ENCODE results near the gene SAP30BP. TPM values are rescaled to one million over a fixed set of nuclear protein-coding genes. Genes with fewer than 3 reads are reported as not detected.
A peak's percentile ranks its signal among the peaks of the same experiment; 100 is the strongest.

SAP30BP gene
- total RNA-seq, 1 donor from 2014 or later, result 75.8 TPM

DNA sequence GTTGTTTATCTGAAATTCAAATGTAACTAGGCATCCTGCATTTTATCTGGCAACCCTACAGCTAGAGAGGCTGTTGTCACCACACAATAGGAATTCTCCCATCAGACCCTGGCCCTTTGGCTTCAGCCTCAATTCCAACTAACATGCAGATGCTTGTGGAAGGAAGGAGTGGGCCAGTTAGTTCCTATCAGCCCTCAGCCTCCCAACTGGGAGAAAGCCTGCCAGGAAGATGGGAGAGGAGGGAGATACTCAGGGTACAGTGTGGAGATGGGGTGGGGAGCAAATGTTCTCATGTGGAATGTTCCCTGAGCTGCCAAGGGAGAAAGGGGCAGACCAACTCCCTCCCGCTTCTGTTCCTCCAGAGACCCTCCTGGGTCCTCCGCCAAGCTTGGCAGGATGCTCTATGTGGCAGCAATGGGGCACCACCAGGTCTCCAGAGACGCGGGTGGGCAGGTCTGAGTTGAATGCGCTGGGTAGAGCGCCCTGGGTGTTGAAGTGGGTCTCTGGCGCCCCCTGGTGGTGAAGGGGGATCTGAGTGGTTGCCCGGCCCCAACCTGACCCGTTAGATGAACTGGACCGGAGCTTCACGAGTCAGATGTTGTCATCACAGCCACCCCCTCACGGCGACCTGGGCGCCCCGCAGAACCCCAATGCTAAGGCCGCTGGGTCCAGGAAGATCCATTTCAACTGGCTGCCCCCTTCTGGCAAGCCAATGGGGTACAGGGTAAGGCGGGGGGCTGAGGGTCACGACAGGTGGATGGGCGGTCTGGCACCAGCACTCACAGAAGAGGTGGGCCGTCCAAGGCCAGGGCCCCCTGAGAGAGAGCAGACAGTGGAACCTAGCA, 82.6 kb downstream of the SAP30BP start:
- H3K9ac ChIP-seq, result no peak overlapping the region
- Mint-ChIP-seq H3K36me3 (no peaks in the 10 kb centered on the region), H3K4me3 (no peak overlapping the region), H3K9me3 (no peaks in the 10 kb centered on the region), H3K4me1 (peaks cover 10% of the 10 kb centered on the region), H3K27me3 (ENCODE audit: insufficient read depth, low read depth) (peaks cover 13% of the 10 kb centered on the region), H3K27ac (peak overlapping the region; percentile 29)
- H3K4me1 ChIP-seq, result peaks cover 5% of the 10 kb centered on the region
- H3K36me3 ChIP-seq, result no peaks in the 10 kb centered on the region
- no peak overlapping the region for H3K4me3 ChIP-seq
- H3K9me3 ChIP-seq (ENCODE audit: low read depth), result no peaks in the 10 kb centered on the region
- peaks cover 28% of the 10 kb centered on the region for H3F3A ChIP-seq (ENCODE audit: low read depth)
- H3K79me2 ChIP-seq (ENCODE audit: low read depth), result no peaks in the 10 kb centered on the region
- H4K20me1 ChIP-seq (ENCODE audit: low read depth), result no peaks in the 10 kb centered on the region
- peak overlapping the region; percentile 88 for H2AFZ ChIP-seq (replicated peaks)
- peak; percentile 89 for DNase-seq (ENCODE audit: low spot score)
- peak overlapping the region; percentile 57 for H3K4me2 ChIP-seq
- peaks cover 6% of the 10 kb centered on the region for H3K27me3 ChIP-seq
- TF ChIP-seq EZH2 (IDR thresholded peaks at IDR 0.05), result no peak
- peak; percentile 97 for TF ChIP-seq CTCF (IDR thresholded peaks at IDR 0.05)
- H3K27ac ChIP-seq, result no peak overlapping the region

- peaks cover 30% of the 10 kb centered on the region for H3F3A ChIP-seq (ENCODE audit: low read depth)
- H3K79me2 ChIP-seq (ENCODE audit: low read depth), result no peaks in the 10 kb centered on the region
- no peaks in the 10 kb centered on the region for H3K36me3 Mint-ChIP-seq
- no peak overlapping the region for H3K4me3 ChIP-seq
- peak overlapping the region; percentile 54 for H3K27ac Mint-ChIP-seq
- no peaks in the 10 kb centered on the region for H3K9me3 Mint-ChIP-seq
- H3K27me3 ChIP-seq, result peaks cover 6% of the 10 kb centered on the region
- no peak overlapping the region for H3K9ac ChIP-seq
- no peaks in the 10 kb centered on the region for H3K36me3 ChIP-seq
- H3K9me3 ChIP-seq (ENCODE audit: low read depth), result no peaks in the 10 kb centered on the region
- TF ChIP-seq EZH2phosphoT487 (IDR thresholded peaks at IDR 0.05), result no peak
- TF ChIP-seq CTCF (IDR thresholded peaks at IDR 0.05), result no peak
- no peak for TF ChIP-seq EZH2 (IDR thresholded peaks at IDR 0.05)
- DNase-seq (ENCODE audit: low spot score), result no peak
- H3K4me1 Mint-ChIP-seq, result peaks cover 12% of the 10 kb centered on the region
- peaks cover 9% of the 10 kb centered on the region for H3K4me1 ChIP-seq
- H3K4me3 Mint-ChIP-seq, result peak overlapping the region; percentile 42
- H2AFZ ChIP-seq (replicated peaks), result no peak overlapping the region
- no peak overlapping the region for H3K4me2 ChIP-seq
- no peaks in the 10 kb centered on the region for H4K20me1 ChIP-seq (ENCODE audit: low read depth)
- peaks cover 13% of the 10 kb centered on the region for H3K27me3 Mint-ChIP-seq (ENCODE audit: insufficient read depth, low read depth)
- H3K27ac ChIP-seq, result no peak overlapping the region
These were observed 83.7 kb downstream of the SAP30BP start for GRCh38 chr17:75750661-75751423.

DNA sequence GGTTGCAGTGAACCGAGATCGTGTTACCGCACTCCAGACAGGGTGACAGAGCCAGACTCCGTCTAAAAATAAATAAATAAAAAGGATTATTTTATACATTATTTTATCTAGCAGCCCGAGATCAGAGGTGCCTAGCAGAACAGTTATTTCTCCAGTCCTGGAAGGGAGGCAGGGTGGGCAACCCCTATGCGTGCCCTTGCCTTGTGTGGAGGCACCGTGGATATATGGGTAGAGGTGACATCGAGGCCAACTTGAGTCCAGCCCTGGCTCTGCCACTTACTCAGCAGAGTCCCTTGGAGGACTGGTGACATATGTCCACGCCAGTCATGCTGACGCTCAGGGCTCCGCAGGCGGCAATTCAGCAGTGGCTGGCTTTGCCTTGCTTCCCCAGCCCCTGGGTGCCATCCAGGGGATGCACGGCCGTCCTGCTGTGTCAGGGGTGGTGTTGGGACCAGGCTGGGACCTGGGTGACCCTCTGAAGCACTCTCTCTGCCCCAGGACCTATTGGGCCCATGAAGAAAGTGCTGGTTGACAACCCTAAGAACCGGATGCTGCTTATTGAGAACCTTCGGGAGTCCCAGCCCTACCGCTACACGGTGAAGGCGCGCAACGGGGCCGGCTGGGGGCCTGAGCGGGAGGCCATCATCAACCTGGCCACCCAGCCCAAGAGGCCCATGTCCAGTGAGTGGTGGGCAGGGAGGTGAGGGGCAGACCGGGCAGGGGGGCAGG, 84.7 kb downstream of the SAP30BP start:
- Mint-ChIP-seq H3K36me3 (no peaks in the 10 kb centered on the region), H3K4me1 (peaks cover 12% of the 10 kb centered on the region), H3K9me3 (no peaks in the 10 kb centered on the region), H3K27me3 (ENCODE audit: insufficient read depth, low read depth) (peaks cover 13% of the 10 kb centered on the region), H3K4me3 (no peak overlapping the region), H3K27ac (no peak overlapping the region)
- Histone ChIP-seq H3K36me3 (no peaks in the 10 kb centered on the region), H3K4me3 (no peak overlapping the region), H3K27me3 (peaks cover 6% of the 10 kb centered on the region), H3K9ac (no peak overlapping the region), H4K20me1 (ENCODE audit: low read depth) (no peaks in the 10 kb centered on the region), H3K27ac (no peak overlapping the region), H3K79me2 (ENCODE audit: low read depth) (no peaks in the 10 kb centered on the region), H2AFZ (replicated peaks) (no peak overlapping the region), H3K4me1 (peaks cover 9% of the 10 kb centered on the region), H3K4me2 (no peak overlapping the region), H3F3A (ENCODE audit: low read depth) (peaks cover 30% of the 10 kb centered on the region), H3K9me3 (ENCODE audit: low read depth) (no peaks in the 10 kb centered on the region)
- DNase-seq (ENCODE audit: low spot score), result no peak
- TF ChIP-seq EZH2 (IDR thresholded peaks at IDR 0.05) (no peak), CTCF (IDR thresholded peaks at IDR 0.05) (no peak), EZH2phosphoT487 (IDR thresholded peaks at IDR 0.05) (no peak)

Measured in neural progenitor cell (in vitro differentiated cells).